ENCODE measurements around the gene MYRFL.

The MYRFL gene

DNA sequence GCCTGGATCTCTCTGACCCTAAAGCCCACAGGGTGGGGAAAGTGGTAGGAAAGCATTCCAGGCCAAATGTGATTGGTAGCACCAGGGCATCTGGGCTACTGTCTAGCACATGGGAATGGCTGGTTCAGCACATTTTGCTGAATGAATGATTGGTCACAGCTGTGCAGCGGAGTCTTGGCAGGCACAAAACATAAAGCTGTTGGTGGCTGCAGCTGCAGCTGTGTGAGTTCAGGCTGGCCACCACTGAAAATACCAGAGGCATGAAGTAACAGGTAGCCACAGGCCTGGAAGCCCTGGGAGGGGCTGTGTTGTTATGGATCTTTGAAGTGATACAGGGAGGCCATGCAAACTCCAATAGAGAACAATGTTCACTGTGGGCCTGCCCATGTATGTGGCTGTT, 72.7 kb downstream of the MYRFL start:
- DNase-seq (ENCODE audit: low read depth): peak; percentile 69

GRCh38 chr12:69898236-69898635, 73.2 kb downstream of the MYRFL start:
- DNase-seq (ENCODE audit: low read depth): peak; percentile 6

- peak; percentile 28 for DNase-seq (ENCODE audit: low read depth)
Measured at GRCh38 chr12:69900720-69901131, 75.7 kb downstream of the MYRFL start.

DNA sequence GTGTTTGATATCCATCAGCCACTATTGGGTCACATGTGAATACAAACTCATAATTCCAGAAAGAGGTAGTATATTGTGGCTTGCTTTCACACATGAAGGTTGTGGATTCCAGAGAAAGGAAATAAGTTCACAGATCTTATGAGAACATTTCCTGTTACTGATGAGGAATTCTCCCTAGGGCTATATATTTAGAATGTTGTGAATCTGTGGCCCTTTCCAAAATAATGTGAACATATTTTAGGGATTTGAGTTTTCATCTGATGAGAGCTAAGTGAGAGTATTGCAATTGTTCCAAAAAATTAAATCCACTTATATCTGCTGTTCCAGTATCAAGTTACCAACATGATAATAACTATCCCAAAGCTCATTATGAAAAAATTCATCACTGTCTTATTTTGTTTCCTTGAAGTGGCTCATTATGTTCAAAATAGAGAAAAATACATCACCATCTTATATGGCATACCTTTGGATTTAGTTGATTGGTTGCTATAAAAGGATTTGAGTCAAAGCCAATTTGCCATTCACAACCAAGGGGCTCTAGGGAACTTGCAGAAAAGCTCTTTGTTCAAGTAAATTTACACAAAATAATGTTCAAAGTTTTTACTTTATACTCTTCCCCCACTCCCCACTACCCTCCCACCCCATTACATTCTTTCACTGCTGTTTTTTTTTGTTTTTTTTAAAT, 76.3 kb downstream of the MYRFL start:
- no peak for DNase-seq (ENCODE audit: low read depth)

- no peak for DNase-seq (ENCODE audit: low read depth)
Measured at GRCh38 chr12:69903548-69903947, 78.5 kb downstream of the MYRFL start.

DNA sequence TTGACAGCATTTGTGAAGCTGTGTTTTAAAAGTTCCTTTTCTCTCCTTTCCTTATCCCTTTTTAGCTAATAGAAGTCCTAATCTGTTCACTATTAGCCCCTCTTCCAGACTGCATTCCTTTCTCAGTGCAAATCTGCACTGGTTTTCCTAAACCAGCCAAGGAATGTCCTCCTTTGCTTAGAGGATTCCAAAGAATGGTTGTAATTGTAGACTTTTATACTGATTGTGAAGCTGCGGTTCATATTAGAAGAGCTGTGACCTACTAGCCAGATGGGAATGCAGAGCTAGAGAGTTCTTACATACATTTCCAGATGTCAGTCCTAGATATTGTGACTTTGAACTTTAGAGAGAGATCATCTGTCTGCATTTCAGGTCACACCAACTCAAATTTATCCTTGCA, 79.8 kb downstream of the MYRFL start:
- DNase-seq (ENCODE audit: low read depth): peak; percentile 41

- DNase-seq (ENCODE audit: low read depth): no peak
Measured at GRCh38 chr12:69905801-69906200, 80.8 kb downstream of the MYRFL start.

- no peak for DNase-seq (ENCODE audit: low read depth)
Measured at GRCh38 chr12:69906411-69907216, 81.6 kb downstream of the MYRFL start.

GRCh38 chr12:69908203-69908602, 83.2 kb downstream of the MYRFL start:
- no peak for DNase-seq (ENCODE audit: low read depth)

DNA sequence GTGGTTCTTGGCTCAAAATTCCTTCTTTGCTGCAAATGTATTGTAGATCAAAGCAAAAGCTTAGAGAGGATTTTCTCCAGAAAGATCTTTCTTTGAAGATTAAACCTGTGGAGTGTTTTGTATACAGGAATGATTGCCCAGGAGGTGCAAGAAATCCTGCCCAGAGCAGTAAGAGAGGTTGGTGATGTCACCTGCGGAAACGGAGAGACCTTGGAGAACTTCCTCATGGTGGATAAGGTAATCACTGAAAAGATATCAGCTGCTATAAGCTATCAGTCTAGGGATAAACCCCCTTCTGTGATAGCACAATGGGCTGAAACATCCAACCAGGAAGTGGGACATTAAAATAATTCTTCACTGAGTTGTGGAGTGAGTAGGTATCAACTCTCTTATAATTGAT, 85.7 kb downstream of the MYRFL start:
- DNase-seq (ENCODE audit: low read depth): no peak

GRCh38 chr12:69913526-69913925, 88.5 kb downstream of the MYRFL start:
- no peak for DNase-seq (ENCODE audit: low read depth)

GRCh38 chr12:69915964-69916363, 90.9 kb downstream of the MYRFL start:
- DNase-seq (ENCODE audit: low read depth): no peak

DNA sequence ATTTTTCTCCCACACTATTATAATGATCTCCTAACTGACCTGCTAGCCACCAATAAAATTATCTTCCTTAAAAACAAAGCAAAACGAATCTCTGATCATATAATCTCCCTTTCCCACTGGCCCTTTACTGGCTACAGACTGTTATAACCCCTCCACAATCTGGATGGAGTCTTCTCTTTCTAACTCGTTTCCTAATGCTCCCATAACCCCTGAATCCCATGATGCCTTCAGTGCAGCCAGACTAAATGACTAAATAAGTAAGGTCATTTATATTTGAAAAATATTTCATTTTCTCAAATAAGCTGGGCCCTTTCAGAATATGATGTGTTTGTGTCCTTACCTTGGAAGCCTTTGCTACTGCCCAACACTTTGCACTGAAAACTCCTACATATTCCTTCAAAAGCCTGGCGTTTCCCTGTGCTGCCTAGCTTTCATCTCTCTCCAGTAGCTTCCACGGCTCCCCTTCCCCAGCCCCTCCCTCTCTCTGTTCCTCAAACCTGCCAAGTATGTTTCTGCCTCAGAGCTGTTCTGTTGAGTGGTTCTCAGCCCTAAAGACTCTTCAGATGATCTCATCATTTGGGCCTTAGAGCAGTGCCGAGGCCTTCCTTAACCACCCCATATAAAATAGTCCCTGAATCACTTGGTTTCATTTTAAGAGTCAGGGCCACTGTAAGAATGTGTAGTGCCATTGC, 91.7 kb downstream of the MYRFL start:
- DNase-seq (ENCODE audit: low read depth): no peak

DNA sequence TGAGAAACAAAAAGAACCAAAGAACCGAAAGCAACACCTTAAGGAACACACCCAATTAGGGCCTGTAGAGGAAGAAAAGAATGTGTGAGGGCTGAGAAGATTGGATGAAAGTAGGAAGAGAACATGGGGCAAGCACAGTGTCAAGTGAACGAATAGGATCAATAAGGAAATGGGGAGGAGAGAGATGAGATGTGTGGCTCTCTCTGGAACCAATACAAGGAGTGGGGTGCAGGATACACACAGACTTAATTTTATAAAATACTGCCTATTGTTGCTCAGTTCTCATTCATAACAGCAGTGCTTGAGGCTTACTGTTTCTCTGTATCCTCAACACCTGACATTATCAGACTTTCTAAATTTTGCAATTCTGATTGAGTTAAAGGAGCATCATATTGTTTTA, 93.3 kb downstream of the MYRFL start:
- DNase-seq (ENCODE audit: low read depth): no peak

- DNase-seq (ENCODE audit: low read depth): no peak
Measured at GRCh38 chr12:69919495-69919894, 94.5 kb downstream of the MYRFL start.

- DNase-seq (ENCODE audit: low read depth): no peak
Measured at GRCh38 chr12:69921831-69922230, 96.8 kb downstream of the MYRFL start.

GRCh38 chr12:69922999-69923398, 98.0 kb downstream of the MYRFL start:
- no peak for DNase-seq (ENCODE audit: low read depth)

GRCh38 chr12:69925291-69925690, 100.3 kb downstream of the MYRFL start:
- DNase-seq (ENCODE audit: low read depth): no peak

GRCh38 chr12:69927164-69927563, 102.1 kb downstream of the MYRFL start:
- DNase-seq (ENCODE audit: low read depth): no peak

DNA sequence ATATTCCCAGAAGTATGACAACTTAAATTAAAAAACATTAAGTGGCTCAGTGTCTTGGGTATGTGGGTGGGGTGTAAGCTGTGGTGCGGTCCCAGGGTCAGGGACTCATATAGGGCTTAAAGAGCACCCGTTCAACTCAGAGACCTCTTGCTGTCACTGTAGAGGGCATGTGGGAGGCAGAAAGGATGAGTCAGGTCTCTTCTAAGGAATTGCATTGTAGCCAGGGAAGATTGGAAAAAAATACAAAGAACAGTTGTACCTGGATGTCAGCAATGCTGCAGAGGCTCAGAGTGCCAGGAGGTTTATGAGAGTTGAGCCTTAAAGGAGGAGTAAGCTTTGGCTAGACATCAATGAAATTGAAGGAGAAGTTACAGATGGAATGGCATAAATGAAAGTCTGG, 104.1 kb downstream of the MYRFL start:
- DNase-seq (ENCODE audit: low read depth): no peak

DNA sequence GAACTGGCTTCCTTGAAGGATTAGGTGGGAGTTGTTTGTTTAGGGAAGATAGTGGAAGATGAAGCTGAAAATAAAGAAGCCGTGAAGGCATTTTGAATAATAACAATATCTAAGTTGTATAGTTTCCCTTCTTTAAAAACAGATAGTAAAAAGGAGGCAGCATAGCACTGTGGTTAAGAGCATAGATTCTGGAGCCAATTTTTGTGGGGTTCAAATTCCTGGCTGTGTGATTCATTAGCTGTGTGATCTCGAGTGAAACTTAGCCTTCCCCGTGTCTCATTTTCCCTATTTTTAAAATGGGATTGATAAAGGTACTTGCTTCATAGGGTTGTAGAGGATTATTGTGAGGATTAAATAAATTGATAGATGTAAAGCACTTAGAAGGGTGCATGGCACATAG, 104.5 kb downstream of the MYRFL start:
- DNase-seq (ENCODE audit: low read depth): no peak

GRCh38 chr12:69931569-69931968, 106.5 kb downstream of the MYRFL start:
- DNase-seq (ENCODE audit: low read depth): no peak

- DNase-seq (ENCODE audit: low read depth): no peak
Measured at GRCh38 chr12:69932154-69932553, 107.1 kb downstream of the MYRFL start.
